Measurements from ENCODE around the gene RAB4B.
"Not testable (repeated sequence)": the region's sequence is repeated elsewhere in the genome, so short reads cannot be mapped to it uniquely, and the experiment has no call there.

RAB4B gene

DNA sequence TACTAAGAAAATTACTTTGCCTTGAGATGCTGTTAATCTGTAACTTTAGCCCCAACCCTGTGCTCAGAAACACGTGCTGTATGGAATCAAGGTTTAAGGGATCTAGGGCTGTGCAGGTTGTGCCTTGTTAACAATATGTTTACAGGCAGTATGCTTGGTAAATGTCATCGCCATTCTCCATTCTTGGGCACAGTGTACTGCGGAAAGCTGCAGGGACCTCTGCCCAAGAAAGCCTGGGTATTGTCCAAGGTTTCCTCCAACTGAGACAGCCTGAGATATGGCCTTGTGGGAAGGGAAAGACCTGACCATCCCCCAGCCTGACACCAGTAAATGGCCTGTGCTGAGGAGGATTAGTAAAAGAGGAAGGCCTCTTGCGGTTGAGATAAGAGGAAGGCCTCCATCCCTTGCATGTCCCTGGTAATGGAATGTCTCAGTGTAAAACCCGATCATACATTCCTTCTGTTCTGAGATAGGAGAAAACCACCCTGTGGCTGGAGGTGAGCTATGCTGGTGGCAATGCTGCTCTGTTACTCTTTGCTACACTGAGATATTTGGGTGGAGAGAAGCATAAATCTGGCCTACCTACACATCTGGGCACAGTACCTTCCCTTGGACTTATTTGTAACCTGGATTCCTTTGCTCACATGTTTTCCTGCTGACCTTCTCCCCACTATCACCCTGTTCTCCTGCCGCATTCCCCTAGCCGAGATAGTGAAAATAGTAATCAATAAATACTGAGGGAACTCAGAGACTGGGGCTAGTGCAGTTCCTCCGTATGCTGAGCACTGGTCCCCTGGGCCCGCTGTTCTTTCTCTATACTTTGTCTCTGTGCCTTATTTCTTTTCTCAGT, 44.9 kb downstream of the RAB4B start:
- not testable (repeated sequence) for DNase-seq (ENCODE audit: low read depth in 2 of 2)

DNA sequence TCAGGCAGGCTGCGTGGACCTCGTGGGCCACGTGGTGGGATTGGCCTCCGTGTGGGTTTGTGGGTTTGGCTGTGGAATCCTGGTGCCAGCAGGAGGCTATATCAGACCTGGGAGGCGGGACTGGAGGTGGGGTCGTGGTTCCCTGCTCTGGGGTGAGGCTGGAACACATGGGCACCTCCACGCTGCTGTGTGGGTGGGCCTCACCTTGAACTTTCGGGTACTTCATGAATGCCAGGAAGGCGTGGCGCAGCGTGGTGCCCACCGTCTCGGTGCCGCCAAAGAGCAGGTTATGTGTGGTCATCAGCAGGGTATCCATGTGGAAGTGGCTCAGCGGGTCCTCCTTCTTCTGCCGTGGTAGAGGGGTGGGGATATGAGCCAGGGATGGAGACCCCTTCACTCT, 46.9 kb downstream of the RAB4B start:
- DNase-seq (ENCODE audit: low read depth in 2 of 2), result not testable (repeated sequence)

DNA sequence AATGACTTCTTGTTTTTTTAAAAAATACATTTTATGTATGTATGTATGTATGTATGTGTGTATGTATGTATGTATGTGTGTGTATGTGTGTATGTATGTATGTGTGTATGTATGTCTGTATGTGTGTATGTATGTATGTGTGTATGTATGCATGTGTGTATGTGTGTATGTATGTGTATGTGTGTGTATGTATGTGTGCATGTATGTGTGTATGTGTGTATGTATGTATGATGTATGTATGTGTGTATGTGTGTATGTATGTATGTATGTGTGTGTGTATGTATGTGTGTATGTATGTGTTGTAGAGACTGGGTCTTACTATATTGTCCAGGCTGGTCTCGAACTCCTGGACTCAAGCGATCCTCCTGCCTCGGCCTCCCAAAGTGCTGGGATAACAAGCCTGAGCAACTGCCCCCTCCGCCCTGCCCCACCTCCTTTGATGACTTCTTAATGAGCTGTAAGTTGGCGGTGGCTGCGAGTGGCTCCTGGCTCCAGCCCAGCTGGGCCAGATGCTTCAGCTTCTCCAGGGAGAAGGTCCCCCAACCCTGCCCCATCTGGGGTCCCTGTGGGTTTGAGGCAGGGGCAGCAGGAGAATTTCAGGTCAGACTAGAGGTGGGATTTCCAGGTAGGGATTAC, 47.5 kb downstream of the RAB4B start:
- DNase-seq (ENCODE audit: low read depth in 2 of 2), result not testable (repeated sequence)

DNA sequence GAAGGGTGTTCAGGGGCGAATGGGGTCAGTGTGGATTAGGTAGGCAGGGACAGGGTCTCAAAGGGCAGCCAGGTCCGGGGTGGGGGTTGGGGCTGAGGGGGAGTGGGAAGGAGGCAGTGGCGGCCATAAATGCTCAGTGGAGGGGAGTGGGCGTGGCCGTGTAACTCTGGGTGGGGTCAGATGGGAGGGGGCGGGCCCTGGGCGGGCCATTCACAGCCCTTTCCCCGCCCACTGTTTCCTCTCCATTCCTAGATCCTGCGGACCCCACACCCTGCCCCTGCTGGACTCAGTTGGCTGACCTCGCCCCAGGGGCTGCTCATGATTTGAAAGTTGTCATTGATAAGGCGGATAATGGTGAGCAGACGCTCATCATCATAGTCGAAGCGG, 48.3 kb downstream of the RAB4B start:
- not testable (repeated sequence) for DNase-seq (ENCODE audit: low read depth in 2 of 2)

DNA sequence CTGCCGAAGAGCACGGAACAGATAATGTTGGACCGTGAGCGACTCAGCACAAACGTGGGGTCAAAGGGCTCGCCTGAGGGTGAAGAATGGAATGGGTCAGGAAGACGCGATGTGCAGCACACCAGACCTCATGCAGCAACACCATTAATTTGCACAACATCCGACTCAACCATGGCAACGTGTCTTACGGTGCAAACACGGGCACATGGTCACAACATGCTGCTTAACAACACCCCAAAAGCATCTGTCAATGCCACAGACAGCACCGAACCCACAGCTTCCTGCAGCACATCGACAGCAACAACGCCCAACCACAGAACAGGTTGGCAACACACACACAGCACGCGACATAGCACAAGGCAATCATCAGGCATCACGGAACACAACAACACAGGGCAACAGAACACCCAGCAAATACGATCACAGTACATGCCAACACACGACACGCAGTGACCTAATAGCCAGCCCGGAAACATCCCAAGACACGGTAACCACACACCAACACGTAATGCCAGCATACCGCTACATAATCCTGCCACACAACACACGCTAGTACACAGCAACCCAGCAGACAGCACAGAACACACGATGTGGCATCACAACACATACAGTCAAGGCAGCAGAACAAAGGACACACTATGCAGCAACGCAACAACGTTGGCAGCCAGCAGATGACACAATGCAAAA, 48.8 kb downstream of the RAB4B start:
- not testable (repeated sequence) for DNase-seq (ENCODE audit: low read depth in 2 of 2)

DNA sequence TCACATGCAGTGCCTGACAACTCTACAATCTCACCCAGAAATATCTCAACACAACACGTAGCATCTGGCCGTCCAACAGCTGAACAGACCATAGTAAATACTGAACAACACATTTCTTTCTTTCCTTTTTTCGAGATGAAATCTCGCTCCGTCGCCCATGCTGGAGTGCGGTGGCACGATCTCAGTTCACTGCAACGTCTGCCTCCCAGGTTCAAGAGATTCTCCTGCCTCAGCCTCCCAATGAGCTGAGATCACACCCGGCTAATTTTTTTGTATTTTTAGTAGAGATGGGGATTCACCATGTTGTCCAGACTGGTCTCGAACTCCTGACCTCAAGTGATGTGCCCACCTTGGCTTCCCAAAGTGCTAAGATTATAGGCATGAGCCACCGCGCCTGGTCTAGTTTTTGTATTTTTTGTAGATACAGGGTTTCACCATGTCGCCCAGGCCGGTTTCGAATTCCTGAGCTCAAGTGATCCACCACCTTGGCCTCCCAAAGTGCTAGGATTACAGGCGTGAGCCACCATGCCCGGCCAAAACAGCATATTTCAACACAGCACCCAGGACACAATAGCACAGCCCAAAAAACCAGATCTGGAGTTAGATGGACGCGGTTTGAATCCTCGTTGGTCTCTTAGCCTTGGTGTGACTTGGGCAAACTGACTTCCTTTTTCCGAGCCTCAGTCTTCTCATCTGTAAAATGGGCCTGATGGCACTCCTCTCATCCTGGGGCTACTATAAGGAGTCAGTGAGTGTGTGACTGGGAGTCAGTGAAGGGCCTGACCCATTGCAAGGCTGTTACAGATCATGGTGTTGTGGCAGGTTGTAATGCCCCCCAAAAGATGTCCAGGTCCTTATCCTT, 49.6 kb downstream of the RAB4B start:
- DNase-seq (ENCODE audit: low read depth in 2 of 2), result no peak

DNA sequence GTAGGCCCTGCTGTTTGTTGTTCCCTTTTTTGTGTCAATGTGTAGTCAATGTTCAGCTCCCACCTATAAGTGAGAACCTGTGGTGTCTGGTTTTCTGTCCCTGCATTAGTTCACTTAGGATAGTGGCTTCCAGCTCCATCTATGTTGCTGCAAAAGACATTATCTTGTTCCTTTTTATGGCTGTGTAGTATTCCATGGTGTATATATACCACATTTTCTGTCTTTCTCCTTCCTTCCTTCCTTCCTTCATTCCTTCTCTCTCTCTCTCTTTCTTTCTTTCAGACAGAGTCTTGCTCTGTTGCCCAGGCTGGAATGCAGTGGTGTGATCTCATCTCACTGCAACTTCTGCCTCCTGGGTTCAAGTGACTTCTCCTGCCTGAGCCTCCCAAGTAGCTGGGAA, 51.2 kb downstream of the RAB4B start:
- DNase-seq (ENCODE audit: low read depth in 2 of 2), result no peak

DNA sequence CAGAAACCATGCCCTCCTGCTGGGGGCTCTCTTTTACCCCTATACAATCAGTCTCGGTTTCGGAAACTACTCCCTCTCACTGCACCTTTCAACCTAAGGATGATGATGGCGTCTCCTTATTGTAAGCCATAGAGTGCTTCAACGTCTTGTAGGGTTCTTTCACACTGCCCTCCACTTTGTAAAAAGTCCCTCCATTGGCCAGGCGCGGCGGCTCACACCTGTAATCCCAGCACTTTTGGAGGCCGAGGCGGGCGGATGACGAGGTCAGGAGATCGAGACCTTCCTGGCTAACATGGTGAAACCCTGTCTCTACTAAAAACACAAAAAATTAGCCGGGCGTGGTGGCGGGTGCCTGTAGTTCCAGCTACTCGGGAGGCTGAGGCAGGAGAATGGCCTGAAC, 52.7 kb downstream of the RAB4B start:
- DNase-seq (ENCODE audit: low read depth in 2 of 2), result not testable (repeated sequence)

DNA sequence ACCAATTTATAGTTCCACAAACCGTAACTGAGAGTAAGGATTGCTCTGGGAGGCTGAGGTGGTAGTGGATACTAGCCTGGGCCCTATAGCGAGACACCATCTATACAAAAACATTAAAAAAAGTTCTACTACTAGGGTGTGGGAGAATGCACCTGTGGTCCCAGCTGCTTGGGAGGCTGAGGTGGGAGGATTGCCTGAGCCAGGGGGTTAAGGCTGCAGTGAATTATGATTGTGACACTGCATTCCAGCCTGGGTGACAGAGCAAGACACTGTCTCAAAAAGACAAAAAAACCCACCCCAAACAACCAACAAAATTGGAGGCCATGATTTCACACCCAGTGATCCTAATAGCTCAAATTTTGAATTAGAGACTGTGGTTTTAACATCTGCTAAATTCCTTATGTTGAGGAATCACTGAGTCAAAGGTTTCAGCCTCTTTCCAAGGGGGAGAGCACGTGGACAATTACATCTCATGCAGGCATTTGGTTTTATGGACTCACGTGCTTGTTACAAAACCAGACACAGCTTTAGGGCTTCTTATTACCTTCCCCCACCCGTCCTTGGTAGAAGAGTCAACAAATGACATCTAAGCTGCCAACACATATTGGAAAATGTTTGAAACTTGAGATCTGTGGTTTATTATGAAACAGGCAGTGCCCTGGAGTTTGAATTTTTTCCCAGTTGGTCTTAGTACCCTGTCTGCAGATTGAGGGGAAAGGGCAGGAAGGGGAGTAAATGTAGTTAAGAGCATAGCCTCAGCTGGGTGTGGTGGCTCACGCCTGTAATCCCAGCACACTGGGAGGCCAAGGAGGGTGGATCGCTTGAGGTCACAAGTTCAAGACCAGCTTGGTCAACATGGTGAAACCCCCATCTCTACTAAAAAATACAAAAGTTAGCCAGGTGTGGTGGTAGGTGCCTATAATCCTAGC, 53.7 kb downstream of the RAB4B start:
- DNase-seq (ENCODE audit: low read depth in 2 of 2), result no peak

DNA sequence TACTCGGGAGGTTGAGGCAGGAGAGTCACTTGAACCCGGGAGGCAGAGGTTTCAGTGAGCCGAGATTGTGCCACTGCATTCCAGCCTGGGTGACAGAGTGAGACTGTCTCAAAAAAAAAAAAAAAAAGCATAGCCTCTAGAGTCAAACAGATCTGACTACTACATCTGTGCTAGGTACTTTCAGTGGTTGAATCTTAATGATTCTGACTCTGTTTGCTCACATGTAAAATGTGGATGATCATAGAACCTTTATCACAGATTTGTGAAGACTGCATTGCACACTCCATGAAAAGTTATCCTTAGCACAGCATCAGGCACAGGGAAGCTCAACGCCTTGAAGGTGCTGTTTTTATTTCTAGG, 54.4 kb downstream of the RAB4B start:
- DNase-seq (ENCODE audit: low read depth in 2 of 2), result not testable (repeated sequence)

DNA sequence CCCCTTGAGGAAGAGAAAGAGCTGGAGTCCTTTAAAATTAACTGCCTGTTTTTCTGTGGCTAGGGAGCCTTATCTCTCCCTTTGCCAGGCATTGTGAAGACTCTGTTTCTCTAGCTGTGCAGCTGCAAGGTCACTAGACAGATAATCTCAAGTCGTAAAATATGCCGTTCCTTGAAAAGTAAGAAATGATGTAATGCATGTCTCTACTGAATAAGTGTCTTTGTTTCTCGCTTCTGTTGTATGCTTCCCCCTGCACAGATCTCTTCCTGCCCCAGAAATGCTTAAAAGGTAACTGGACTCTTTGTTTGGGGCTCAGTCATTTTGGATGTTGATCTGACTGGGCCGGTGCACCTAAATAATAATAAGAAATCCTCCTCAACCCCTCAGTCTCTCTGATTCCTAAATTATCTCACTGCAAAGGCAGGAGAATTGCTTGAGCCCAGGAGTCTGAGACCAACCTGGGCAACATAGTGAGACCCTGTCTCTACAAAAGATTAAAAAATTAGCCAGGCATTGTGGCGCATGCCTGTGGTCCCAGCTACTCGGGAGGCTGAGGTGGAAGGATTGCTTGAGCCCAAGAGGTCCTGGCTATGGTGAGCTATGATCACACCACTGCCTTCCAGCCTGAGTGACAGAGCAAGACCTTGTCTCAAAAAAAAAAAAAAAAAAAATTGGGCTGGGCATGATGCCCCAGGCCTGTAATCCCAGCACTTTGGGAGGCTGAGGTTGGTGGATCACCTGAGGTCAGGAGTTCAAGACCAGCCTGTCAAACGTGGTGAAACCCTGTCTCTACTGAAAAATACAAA, 55.9 kb downstream of the RAB4B start:
- DNase-seq (ENCODE audit: low read depth in 2 of 2), result not testable (repeated sequence)

DNA sequence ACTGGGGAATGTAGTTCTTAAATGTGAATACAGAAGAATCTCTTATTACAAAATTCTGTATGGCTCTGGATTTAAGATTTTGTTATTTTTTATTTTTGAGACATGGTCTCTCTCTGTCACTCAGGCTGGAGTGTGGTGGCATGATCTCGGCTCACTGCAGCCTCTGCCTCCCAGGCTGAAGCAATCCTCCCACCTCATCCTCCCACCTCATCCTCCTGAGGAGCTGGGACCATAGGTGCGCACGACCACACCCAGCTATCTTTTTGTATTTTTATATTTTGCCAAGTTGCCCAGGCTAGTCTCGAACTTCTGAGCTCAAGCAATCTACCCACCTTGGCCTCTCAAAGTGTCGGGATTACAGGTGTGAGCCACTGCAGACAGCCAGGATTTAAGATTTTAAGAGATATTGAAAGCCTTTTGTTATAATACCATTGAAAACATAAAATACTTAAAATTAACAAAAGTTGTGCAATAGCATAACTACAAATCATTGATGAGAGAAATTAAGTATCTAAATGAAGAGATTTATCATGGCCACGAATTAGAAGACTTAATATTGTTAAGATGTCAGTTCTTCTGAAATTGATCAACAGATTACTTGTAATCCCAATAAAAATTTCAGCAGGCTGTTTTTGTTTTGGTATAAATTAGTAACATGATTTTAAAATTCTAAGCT, 58.8 kb downstream of the RAB4B start:
- DNase-seq (ENCODE audit: low read depth in 2 of 2), result no peak

DNA sequence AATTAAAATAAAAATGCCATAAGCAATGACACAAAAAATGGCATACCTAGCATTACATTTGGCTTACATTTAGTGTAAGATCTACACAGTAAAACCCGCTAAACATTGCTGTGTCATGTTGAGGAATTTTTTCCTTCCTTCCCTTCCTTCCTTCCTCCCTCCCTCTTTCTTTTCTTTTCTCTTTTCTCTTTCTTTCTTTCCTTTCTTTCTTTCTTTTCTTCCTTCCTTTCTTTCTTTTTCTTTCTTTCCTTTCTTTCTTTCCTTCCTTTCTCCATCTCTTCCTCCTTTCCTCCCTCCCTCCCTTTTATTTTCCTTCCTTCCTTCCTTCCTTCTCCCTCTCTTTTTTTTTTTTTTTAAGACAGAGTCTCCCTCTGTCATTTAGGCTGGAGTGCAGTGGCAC, 60.4 kb downstream of the RAB4B start:
- not testable (repeated sequence) for DNase-seq (ENCODE audit: low read depth in 2 of 2)

DNA sequence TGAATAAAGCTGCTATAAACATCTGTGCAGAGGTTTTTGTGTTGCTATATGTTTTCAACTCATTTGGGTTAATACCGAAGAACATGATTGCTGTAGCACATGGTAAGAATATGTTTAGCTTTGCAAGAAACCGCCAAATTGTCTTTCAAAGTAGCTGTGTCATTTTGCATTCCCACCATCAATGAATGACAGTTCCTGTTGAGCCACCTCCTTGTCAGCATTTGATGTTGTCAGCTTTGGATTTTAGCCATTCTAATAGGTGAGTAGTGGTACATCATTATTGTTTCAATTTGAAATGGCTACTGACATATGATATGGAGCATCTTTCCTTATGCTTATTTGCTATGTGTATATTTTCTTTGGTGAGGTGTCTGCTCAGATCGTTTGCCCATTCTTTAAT, 64.0 kb downstream of the RAB4B start:
- DNase-seq (ENCODE audit: low read depth in 2 of 2), result not testable (repeated sequence)

DNA sequence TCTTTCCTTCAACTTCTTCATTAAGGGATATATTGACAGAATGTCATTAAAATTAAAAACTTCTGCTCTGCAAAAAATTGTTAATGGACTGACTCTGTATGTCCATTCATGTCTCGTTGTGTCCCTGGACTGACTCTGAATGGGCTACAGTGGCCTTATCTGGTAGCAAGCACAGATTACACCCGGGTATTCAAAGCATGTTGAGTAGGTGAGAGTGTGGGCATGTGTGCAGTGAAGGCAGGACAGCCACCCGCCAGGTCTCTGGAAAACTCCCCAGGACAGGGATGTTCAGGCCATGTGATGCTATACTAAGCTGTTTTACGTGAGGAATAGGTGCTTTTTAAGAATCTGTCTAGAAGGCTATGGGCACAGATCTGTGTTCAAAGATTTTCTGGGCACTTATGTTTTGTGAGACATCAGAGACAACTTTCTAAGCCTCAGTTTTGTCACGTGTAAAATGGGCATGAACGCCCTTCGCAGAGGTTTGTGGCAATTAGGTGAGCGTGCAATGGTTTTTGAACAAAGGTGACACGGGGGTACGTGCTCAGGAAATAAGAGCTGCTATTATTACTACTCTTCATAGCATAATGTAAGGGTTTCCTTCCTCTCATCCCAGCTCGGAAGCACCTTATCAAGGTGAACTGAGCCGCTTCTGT, 65.1 kb downstream of the RAB4B start:
- not testable (repeated sequence) for DNase-seq (ENCODE audit: low read depth in 2 of 2)

DNA sequence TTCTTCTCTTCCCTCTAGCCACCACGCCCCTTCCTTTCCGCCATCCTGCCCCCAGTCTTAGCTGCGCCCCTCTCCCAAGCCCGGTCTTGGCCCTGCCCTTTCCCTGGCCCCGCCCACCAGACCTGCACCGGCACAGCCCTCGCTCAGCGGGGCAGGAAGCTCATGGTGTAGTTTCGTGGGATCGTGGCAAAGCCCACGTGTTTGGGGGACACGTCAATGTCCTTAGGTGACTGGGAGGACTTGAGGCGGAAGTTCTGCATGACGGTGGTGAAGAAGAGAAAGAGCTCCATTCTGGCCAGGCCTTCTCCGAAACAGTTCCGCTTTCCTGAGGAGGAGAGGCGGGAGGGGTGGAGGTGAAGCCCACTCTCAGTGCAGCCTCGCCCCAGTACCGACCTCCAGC, 65.6 kb downstream of the RAB4B start:
- peak; percentile 67 for DNase-seq (ENCODE audit: low read depth in 2 of 2)

Measured in stimulated activated CD8-positive, alpha-beta memory T cell treated with anti-CD3 and anti-CD28 coated beads, Interleukin-15, amount 100 ng/mL, for 48 hours (primary cell).